Choroid plexus epithelial cell (primary cell): ENCODE measurements around the gene SLC2A1.
A peak's percentile ranks its signal among the peaks of the same experiment; 100 is the strongest.

Experiments
- DNase-seq: peaks from one replicate; pipeline ENCODE4 v3.0.0-alpha.2; 2010; ENCODE audit warnings: low read depth
- H3K4me3 ChIP-seq: 2 replicates; pipeline ENCODE4 v1.5.1; 2011; ENCODE audit warnings: low read depth, mild to moderate bottlenecking, control low read depth, low read length, moderate library complexity
- CTCF ChIP-seq: conservative IDR thresholded peaks from 2 replicates; pipeline ENCODE4 v1.5.1; 2011; ENCODE audit warnings: low read depth, mild to moderate bottlenecking, control low read depth, inconsistent platforms, low read length, moderate library complexity

The SLC2A1 gene

GRCh38 chr1:42926879-42927242, 31.8 kb downstream of the SLC2A1 start:
- H3K4me3 ChIP-seq, result no peak overlapping the region
- TF ChIP-seq CTCF, result no peak
- DNase-seq, result no peak

GRCh38 chr1:42926235-42926878, 32.3 kb downstream of the SLC2A1 start:
- TF ChIP-seq CTCF, result no peak
- DNase-seq, result no peak
- no peak overlapping the region for H3K4me3 ChIP-seq

DNA sequence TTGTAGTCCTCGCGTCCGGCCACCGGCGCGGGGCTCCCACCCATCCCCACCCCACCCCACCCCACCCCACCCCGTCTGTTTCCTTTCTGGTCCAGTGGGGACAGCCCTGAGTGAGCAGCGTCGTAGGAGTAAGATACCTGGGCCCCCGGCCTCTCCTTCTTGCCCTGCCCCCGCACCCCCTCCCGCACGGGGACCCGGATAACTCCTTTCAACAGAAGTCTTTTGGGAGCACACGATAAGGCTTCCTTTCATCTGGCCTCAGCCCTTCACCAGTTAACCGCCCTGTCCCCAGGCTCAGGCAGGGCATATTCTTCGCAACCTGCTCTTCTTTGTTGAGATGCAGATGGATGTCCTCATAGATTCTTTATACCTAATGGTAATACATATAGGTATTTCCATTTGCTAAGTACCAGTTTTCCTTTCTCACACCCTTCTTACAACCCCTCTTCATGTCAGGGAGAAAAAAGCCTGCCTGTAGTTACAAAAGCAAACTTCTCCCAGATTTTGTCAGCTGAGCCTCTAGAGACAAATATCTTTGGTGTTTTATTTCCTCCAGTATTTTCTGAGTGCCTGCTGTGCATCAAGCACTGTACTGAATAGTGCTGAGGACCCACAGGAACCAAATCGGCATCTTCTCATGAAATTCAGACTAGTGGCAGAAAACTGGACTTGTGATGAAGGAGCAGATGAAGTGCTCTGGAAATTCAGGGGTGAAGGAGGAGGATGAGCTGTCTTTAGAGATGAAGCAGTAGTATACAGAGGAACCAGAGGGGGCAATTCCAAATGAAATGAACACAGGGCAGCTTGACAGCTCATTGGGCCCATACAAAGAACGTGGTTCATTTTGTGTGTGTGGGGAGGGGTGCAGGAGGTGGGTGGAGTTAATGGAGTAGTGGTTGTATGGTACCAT, 33.6 kb downstream of the SLC2A1 start:
- H3K4me3 ChIP-seq, result peak overlapping the region; percentile 82
- DNase-seq, result no peak

GRCh38 chr1:42924082-42924850, 34.4 kb downstream of the SLC2A1 start:
- peak; percentile 85 for DNase-seq
- TF ChIP-seq CTCF, result no peak
- H3K4me3 ChIP-seq, result peak overlapping the region; percentile 82

More for the DNA sequence above, 33.6 kb downstream of the SLC2A1 start:
- TF ChIP-seq CTCF, result no peak

- no peak for DNase-seq
- TF ChIP-seq CTCF, result no peak
- H3K4me3 ChIP-seq, result peak overlapping the region; percentile 82
Measured at GRCh38 chr1:42923367-42924081, 35.1 kb downstream of the SLC2A1 start.

- peak; percentile 87 for TF ChIP-seq CTCF
- no peak overlapping the region for H3K4me3 ChIP-seq
- DNase-seq, result peak; percentile 79
Measured at GRCh38 chr1:42922687-42923366, 35.8 kb downstream of the SLC2A1 start.
